T-cell (primary cell): Measurements from ENCODE around the gene LCN9. TPM values are rescaled to one million over a fixed set of nuclear protein-coding genes. Genes with fewer than 3 reads are reported as not detected.
"Not testable (repeated sequence)": the region's sequence is repeated elsewhere in the genome, so short reads cannot be mapped to it uniquely, and the experiment has no call there.

ENCODE experiments used
- ATAC-seq, 4 experiments: fragments of 200-7000 bp in 3 of 4; fragments of 150-1000 bp in 1 of 4; cut with Tn5 transposase; replicated peaks in 1 of 4; 1 replicate in 3 of 4; 2 replicates in 1 of 4; pipeline ENCODE4 v1.10.0; 2021; ENCODE audit warnings: moderate library complexity in 3 of 4, mild to moderate bottlenecking in 2 of 4, moderate number of reproducible peaks in 1 of 4
- CTCF ChIA-PET, 2 donors: fragments of 300-600 bp; sonication (Branson Sonifier 250); formaldehyde crosslinking; loops; one replicate each; lab custom pipeline; 2022; ENCODE audit warnings: antibody characterized with exemption in 2 of 2; lab: Charles Lee
- POLR2A ChIA-PET, 2 donors: fragments of 300-600 bp; sonication (Branson Sonifier 250); formaldehyde crosslinking; loops; one replicate each; lab custom pipeline; 2022; ENCODE audit warnings: antibody characterized with exemption in 2 of 2; lab: Charles Lee
- DNase-seq, 35 experiments: peaks; one replicate each; pipeline versions ENCODE4 v3.0.0 to v3.0.0-alpha.2; 2013 to 2023
- H3K27ac ChIP-seq: one replicate; pipeline ENCODE4 v1.5.1; 2013; ENCODE audit warnings: low read length
- H3K27me3 ChIP-seq, 2 experiments: replicated peaks in 1 of 2; 1 replicate in 1 of 2; 2 replicates in 1 of 2; pipeline versions ENCODE4 v1.6.1 to v1.7.0; 2013; ENCODE audit warnings: low read length in 1 of 2, mixed read lengths in 1 of 2; ENCODE audit not compliant: control insufficient read depth in 2 of 2, insufficient read depth in 2 of 2; ENCODE audit errors: extremely low read depth in 1 of 2
- H3K36me3 ChIP-seq, 2 donors: 1 replicate in 1 of 2; 2 replicates in 1 of 2; pipeline versions ENCODE4 v1.6.1 to v1.7.0; 2013; ENCODE audit warnings: low read length in 1 of 2; ENCODE audit not compliant: control insufficient read depth in 2 of 2, insufficient read depth in 1 of 2; ENCODE audit errors: extremely low read depth in 1 of 2
- H3K4me1 ChIP-seq, 2 experiments: 1 replicate in 1 of 2; 2 replicates in 1 of 2; pipeline versions ENCODE4 v1.6.1 to v1.7.0; 2013; ENCODE audit warnings: low read length in 2 of 2, mixed read lengths in 1 of 2; ENCODE audit not compliant: insufficient read depth in 2 of 2, control insufficient read depth in 1 of 2; ENCODE audit errors: extremely low read depth in 1 of 2
- H3K4me3 ChIP-seq, 2 donors: 1 replicate in 1 of 2; 2 replicates in 1 of 2; pipeline versions ENCODE4 v1.5.1 to v1.7.0; 2013; ENCODE audit warnings: mild to moderate bottlenecking in 2 of 2, low read length in 1 of 2, moderate library complexity in 1 of 2; ENCODE audit not compliant: control insufficient read depth in 1 of 2; ENCODE audit errors: extremely low read depth in 1 of 2
- H3K9me3 ChIP-seq: 2 replicates; pipeline ENCODE4 v1.7.0; 2013
- H3K27ac Mint-ChIP-seq, 2 donors: one replicate each; pipeline ENCODE4 v1.8.0; 2020 to 2021; ENCODE audit warnings: mild to moderate bottlenecking in 2 of 2, mixed read lengths in 2 of 2
- H3K27me3 Mint-ChIP-seq, 2 donors: one replicate each; pipeline ENCODE4 v1.8.0; 2021 to 2022; ENCODE audit warnings: mixed read lengths in 2 of 2
- H3K36me3 Mint-ChIP-seq: one replicate; pipeline ENCODE4 v1.8.0; 2021; ENCODE audit warnings: mixed read lengths
- H3K4me1 Mint-ChIP-seq, 3 donors: one replicate each; pipeline ENCODE4 v1.8.0; 2020 to 2022; ENCODE audit warnings: mixed read lengths in 3 of 3, mild to moderate bottlenecking in 1 of 3
- H3K4me3 Mint-ChIP-seq, 3 donors: one replicate each; pipeline ENCODE4 v1.8.0; 2020 to 2022; ENCODE audit warnings: mild to moderate bottlenecking in 3 of 3, mixed read lengths in 3 of 3, moderate library complexity in 3 of 3
- H3K9me3 Mint-ChIP-seq, 3 donors: one replicate each; pipeline ENCODE4 v1.8.0; 2020 to 2022; ENCODE audit warnings: mixed read lengths in 3 of 3
- WGBS: methylation state at CpG from one replicate; pipeline ENCODE4 v1.1.5; 2013; ENCODE audit warnings: missing lambda C conversion rate; ENCODE audit not compliant: insufficient coverage; 5-methylcytosine and 5-hydroxymethylcytosine counted together
- total RNA-seq, 35 experiments: library from RNA in 6 of 35; stranded (reverse) in 6 of 35; fragments of 120-200 nt in 1 of 35; gene quantifications; one replicate each; pipeline versions ENCODE4 v1.2.1 to v1.2.4 and lab custom pipeline; 2013 to 2026

LCN9 gene
- total RNA-seq, 5 donors from 2014 or later (not counting 1 experiment from before 2014, with no cell fraction given), result not detected

GRCh38 chr9:135664266-135664665 lies 1.2 kb downstream of the LCN9 start:
- Histone ChIP-seq H3K4me1 (no peaks in the 10 kb centered on the region), H3K4me3 (no peak overlapping the region), H3K36me3 (no peaks in the 10 kb centered on the region), H3K9me3 (no peaks in the 10 kb centered on the region), H3K27me3 (peaks cover 0 to 19% of the 10 kb centered on the region in 2 experiments), H3K27ac (no peak overlapping the region)
- H3K4me1 Mint-ChIP-seq, result no peaks in the 10 kb centered on the region
- WGBS, result 94% methylated on average over 8 of the region's 10 CpGs
- no peak for ATAC-seq
- H3K27ac Mint-ChIP-seq, result no peak overlapping the region
- DNase-seq, result no peak
- H3K36me3 Mint-ChIP-seq, result no peaks in the 10 kb centered on the region
- CTCF ChIA-PET, result no interaction called here
- H3K4me3 Mint-ChIP-seq, result no peak overlapping the region
- POLR2A ChIA-PET, result no interaction called here
- peaks cover 0 to 2% of the 10 kb centered on the region in 2 donors for H3K27me3 Mint-ChIP-seq
- no peaks in the 10 kb centered on the region for H3K9me3 Mint-ChIP-seq

GRCh38 chr9:135664801-135665794 lies 2.0 kb downstream of the LCN9 start:
- H3K27ac Mint-ChIP-seq, result no peak overlapping the region
- peaks cover 0 to 2% of the 10 kb centered on the region in 2 donors for H3K27me3 Mint-ChIP-seq
- Histone ChIP-seq H3K9me3 (no peaks in the 10 kb centered on the region), H3K36me3 (no peaks in the 10 kb centered on the region), H3K27ac (no peak overlapping the region), H3K27me3 (peaks cover 0 to 23% of the 10 kb centered on the region in 2 experiments), H3K4me3 (no peak overlapping the region), H3K4me1 (no peaks in the 10 kb centered on the region)
- ChIA-PET CTCF (no interaction called here), POLR2A (no interaction called here)
- H3K4me1 Mint-ChIP-seq, result no peaks in the 10 kb centered on the region
- H3K4me3 Mint-ChIP-seq, result no peak overlapping the region
- H3K36me3 Mint-ChIP-seq, result no peaks in the 10 kb centered on the region
- DNase-seq (no peak), ATAC-seq (no peak)
- no peaks in the 10 kb centered on the region for H3K9me3 Mint-ChIP-seq
- WGBS, result 72% methylated on average over 9 of the region's 32 CpGs

GRCh38 chr9:135665795-135666189 lies 2.7 kb downstream of the LCN9 start:
- ChIA-PET POLR2A (no interaction called here), CTCF (no interaction called here)
- Histone ChIP-seq H3K4me1 (no peaks in the 10 kb centered on the region), H3K27ac (no peak overlapping the region), H3K27me3 (peaks cover 0 to 25% of the 10 kb centered on the region in 2 experiments), H3K9me3 (no peaks in the 10 kb centered on the region), H3K4me3 (no peak overlapping the region), H3K36me3 (no peaks in the 10 kb centered on the region)
- Mint-ChIP-seq H3K36me3 (no peaks in the 10 kb centered on the region), H3K27ac (no peak overlapping the region), H3K4me3 (no peak overlapping the region), H3K4me1 (no peaks in the 10 kb centered on the region), H3K9me3 (no peaks in the 10 kb centered on the region), H3K27me3 (peaks cover 0 to 2% of the 10 kb centered on the region in 2 donors)
- DNase-seq (no peak), ATAC-seq (no peak)
- WGBS, result 43% methylated on average over 5 of the region's 12 CpGs

- WGBS, result 80% methylated on average over 17 of the region's 29 CpGs
- Mint-ChIP-seq H3K36me3 (no peaks in the 10 kb centered on the region), H3K4me3 (no peak overlapping the region), H3K27me3 (peaks cover 0 to 2% of the 10 kb centered on the region in 2 donors), H3K9me3 (no peaks in the 10 kb centered on the region), H3K4me1 (no peaks in the 10 kb centered on the region), H3K27ac (no peak overlapping the region)
- peaks cover 0 to 30% of the 10 kb centered on the region in 2 experiments for H3K27me3 ChIP-seq
- H3K9me3 ChIP-seq, result no peaks in the 10 kb centered on the region
- no peaks in the 10 kb centered on the region for H3K4me1 ChIP-seq
- no peak overlapping the region for H3K4me3 ChIP-seq
- CTCF ChIA-PET, result no interaction called here
- no peak for DNase-seq
- no peak overlapping the region for H3K27ac ChIP-seq
- POLR2A ChIA-PET, result no interaction called here
- no peaks in the 10 kb centered on the region for H3K36me3 ChIP-seq
- ATAC-seq, result no peak
Observed at GRCh38 chr9:135666534-135667462, 3.7 kb downstream of the LCN9 start.

- H3K9me3 ChIP-seq, result no peaks in the 10 kb centered on the region
- H3K27ac Mint-ChIP-seq, result no peak overlapping the region
- no peaks in the 10 kb centered on the region for H3K4me1 Mint-ChIP-seq
- WGBS, result 85% methylated on average over 6 of the region's 9 CpGs
- H3K36me3 Mint-ChIP-seq, result no peaks in the 10 kb centered on the region
- H3K4me1 ChIP-seq, result no peaks in the 10 kb centered on the region
- no peak for DNase-seq
- peaks cover 0 to 8% of the 10 kb centered on the region in 2 donors for H3K27me3 Mint-ChIP-seq
- no peak overlapping the region for H3K4me3 Mint-ChIP-seq
- no peak for ATAC-seq
- POLR2A ChIA-PET, result no interaction called here
- no peak overlapping the region for H3K4me3 ChIP-seq
- peaks cover 0 to 32% of the 10 kb centered on the region in 2 experiments for H3K27me3 ChIP-seq
- no peaks in the 10 kb centered on the region for H3K9me3 Mint-ChIP-seq
- no peak overlapping the region for H3K27ac ChIP-seq
- CTCF ChIA-PET, result no interaction called here
- no peaks in the 10 kb centered on the region for H3K36me3 ChIP-seq
Observed at GRCh38 chr9:135667463-135668001, 4.4 kb downstream of the LCN9 start.

GRCh38 chr9:135669018-135669417 lies 5.9 kb downstream of the LCN9 start:
- DNase-seq, H3K36me3 ChIP-seq, POLR2A ChIA-PET, H3K4me1 Mint-ChIP-seq, H3K4me1 ChIP-seq, H3K27ac Mint-ChIP-seq, H3K9me3 Mint-ChIP-seq, CTCF ChIA-PET, H3K27me3 Mint-ChIP-seq, H3K36me3 Mint-ChIP-seq, ATAC-seq, H3K9me3 ChIP-seq, H3K27ac ChIP-seq, H3K4me3 Mint-ChIP-seq, H3K4me3 ChIP-seq: not testable (repeated sequence)
- peaks cover 0 to 26% of the 10 kb centered on the region in 2 experiments for H3K27me3 ChIP-seq
- 80% methylated on average over 1 of the region's 5 CpGs for WGBS
